Left lobe of liver (tissue), 2 donors: ENCODE results near the gene ZC2HC1B. TPM values are rescaled to one million over a fixed set of nuclear protein-coding genes. Genes with fewer than 3 reads are reported as not detected.

ENCODE experiments used
- ATAC-seq: fragments of 200-7000 bp; cut with Tn5 transposase; one replicate; pipeline ENCODE4 v1.9.1; 2020; ENCODE audit warnings: mild to moderate bottlenecking, moderate library complexity
- DNase-seq: peaks from one replicate; pipeline ENCODE4 v3.0.0-alpha.2; 2020; ENCODE audit warnings: low spot score
- total RNA-seq: library from RNA; stranded (reverse); gene quantifications from one replicate; pipeline ENCODE4 v1.2.1, GENCODE V29; 2021
- donor health status: DM: no; HTN: no; CAD: no; lungs with moderate emphysema.
- donor health status: DM: no; HTN: yes; CAD: no.

The ZC2HC1B gene
- total RNA-seq, 1 donor from 2014 or later, result not detected

DNA sequence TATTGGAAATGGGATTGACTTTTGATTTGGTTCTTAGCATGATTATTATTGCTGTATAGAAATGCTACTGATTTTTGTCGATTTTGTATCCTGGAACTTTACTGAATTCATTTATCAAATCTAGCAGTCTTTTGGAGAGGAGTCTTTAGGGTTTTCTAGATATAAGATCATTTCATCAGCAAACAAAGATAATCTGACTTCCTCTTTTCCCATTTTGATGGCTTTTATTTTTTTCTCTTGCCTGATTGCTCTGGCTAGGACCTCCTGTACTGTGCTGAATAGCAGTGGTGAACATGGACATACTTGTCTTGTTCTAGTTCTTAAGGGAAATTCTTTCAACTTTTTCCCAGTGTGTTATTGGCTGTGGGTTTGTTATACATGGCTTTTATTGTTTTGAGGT is 64.6 kb downstream of the ZC2HC1B start:
- DNase-seq (no peak), ATAC-seq (no peak)

GRCh38 chr6:143929975-143930374 is 65.7 kb downstream of the ZC2HC1B start:
- ATAC-seq, result no peak
- no peak for DNase-seq

DNA sequence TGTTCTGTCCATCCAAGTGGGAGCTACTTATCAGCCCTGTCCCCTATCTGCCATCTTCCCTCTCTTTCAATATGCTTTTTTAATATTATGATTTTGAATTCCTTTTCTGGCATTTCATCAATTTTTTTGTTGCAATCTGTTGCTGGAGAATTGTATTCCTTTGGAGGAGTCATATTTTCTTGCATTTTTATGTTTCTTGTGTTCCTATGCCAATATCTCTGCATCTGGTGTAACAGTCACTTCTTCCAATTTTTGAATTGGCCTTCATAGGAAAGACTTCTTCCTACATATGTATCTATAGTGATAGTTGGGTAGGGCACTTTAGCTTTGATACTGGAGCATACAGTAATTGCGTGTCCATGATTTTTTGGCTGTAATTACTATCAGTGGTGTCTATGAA is 70.1 kb downstream of the ZC2HC1B start:
- ATAC-seq (no peak), DNase-seq (no peak)

DNA sequence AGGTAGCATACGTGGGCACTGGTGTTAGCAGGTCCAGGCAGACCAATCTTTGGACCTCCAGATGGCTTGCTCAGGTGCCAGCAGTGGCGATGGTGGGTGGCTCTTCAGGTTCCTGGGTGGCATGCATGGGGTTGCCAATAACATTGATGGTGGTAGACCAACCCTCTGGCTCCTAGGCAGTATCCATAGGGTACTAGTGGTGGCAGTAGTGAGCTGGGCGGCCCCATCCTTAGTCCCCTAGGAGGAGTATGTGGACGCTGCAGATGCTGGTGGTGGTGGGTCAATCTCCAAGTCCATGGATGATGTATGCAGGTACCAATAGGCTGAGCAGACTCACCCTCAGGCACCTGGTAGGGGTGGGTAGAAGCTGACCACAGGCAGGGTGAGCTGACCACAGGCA is 70.6 kb downstream of the ZC2HC1B start:
- ATAC-seq (no peak), DNase-seq (no peak)

GRCh38 chr6:143936347-143936746 is 72.1 kb downstream of the ZC2HC1B start:
- ATAC-seq, result no peak
- no peak for DNase-seq

DNA sequence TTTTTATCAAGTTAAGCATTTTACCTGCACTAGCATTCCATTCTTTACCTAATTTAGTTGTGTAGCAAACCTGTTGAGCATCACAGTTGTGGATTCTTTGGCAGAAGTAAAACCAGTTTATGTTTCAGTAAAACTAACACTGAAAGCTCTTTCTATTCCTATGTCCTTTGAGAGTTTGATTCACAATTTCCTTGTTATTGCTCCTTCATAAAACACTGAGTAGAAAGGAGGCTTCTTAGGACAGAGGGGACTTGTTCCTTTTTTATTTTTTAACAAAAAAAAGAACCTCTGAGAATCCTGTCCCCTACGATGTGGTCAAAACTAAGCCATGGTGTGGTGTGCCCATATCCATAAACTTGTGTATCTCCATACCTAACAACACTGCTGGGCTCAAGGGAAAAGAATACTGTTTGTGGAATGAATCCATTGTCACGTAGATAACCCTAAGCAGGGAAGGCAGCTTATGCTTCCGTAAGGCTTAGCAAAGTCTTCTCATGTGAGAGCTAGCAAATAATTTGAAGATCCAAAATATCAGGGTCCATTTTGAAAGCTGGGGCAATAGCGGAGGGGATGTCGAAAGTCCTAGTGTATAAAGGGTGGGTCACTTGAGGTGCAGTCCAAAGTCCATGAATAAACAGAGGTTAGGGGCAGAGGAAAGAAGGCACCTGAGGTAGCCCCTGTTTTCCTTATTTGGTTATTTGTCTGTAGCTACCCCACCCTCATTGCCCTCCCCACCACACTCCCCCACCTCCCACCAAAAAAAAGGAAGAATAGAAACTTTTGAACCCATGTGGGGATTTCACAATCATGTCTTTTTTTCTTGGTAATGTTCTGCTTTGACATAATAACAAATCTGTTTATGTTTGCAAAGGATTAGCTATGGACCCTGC is 72.7 kb downstream of the ZC2HC1B start:
- peak; percentile 59 for ATAC-seq
- DNase-seq, result no peak

GRCh38 chr6:143937668-143937970 is 73.3 kb downstream of the ZC2HC1B start:
- DNase-seq (no peak), ATAC-seq (no peak)

- DNase-seq (no peak), ATAC-seq (no peak)
Observed at GRCh38 chr6:143939364-143939763, 75.1 kb downstream of the ZC2HC1B start.

- no peak for DNase-seq
Observed at GRCh38 chr6:143940011-143940597, 75.8 kb downstream of the ZC2HC1B start.

GRCh38 chr6:143941852-143942627 is 77.8 kb downstream of the ZC2HC1B start:
- DNase-seq, result peak; percentile 51

More at GRCh38 chr6:143940011-143940597, 75.8 kb downstream of the ZC2HC1B start:
- ATAC-seq, result peak; percentile 85

GRCh38 chr6:143948208-143948607 is 83.9 kb downstream of the ZC2HC1B start:
- ATAC-seq (no peak), DNase-seq (no peak)

More at GRCh38 chr6:143941852-143942627, 77.8 kb downstream of the ZC2HC1B start:
- ATAC-seq, result peak; percentile 73

GRCh38 chr6:143949535-143949934 is 85.3 kb downstream of the ZC2HC1B start:
- ATAC-seq (no peak), DNase-seq (no peak)

DNA sequence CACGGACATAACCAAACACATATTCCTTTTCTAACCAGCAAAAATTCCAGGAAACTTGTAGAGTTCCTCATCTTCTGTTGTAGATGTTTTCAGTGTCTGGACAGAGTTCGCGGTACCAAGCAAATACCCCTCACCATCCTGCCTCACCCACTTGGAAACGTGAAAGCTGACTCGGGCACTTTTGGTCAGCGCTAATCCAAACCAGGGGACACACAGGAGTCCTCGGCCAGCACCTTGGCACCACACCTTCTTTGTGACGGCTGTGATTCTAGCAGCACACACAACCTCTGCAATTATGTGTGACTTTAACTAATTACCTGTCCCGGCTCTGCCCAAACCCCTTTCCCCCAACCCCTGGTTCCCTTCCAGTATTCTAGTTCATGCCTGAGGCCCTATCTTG is 85.7 kb downstream of the ZC2HC1B start:
- ATAC-seq, result no peak
- no peak for DNase-seq

DNA sequence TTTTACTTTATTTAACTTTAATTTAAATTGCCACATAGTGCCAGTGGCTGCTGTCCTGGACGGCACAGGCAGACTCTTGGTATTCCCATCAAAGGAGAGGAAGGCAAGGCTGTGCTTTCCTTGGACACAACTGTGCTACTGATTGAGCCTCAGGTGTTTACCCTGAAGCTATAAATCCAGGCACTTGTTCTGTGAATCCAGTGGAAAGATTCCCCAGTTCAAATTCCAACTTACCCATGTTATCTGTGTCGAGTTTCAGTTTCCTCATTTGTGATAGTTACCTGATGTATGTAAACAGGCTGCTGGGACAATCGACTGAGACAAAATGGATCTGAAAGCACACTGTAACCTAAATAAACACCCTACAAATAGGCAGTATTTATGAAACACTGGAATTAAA is 86.6 kb downstream of the ZC2HC1B start:
- no peak for ATAC-seq
- no peak for DNase-seq

DNA sequence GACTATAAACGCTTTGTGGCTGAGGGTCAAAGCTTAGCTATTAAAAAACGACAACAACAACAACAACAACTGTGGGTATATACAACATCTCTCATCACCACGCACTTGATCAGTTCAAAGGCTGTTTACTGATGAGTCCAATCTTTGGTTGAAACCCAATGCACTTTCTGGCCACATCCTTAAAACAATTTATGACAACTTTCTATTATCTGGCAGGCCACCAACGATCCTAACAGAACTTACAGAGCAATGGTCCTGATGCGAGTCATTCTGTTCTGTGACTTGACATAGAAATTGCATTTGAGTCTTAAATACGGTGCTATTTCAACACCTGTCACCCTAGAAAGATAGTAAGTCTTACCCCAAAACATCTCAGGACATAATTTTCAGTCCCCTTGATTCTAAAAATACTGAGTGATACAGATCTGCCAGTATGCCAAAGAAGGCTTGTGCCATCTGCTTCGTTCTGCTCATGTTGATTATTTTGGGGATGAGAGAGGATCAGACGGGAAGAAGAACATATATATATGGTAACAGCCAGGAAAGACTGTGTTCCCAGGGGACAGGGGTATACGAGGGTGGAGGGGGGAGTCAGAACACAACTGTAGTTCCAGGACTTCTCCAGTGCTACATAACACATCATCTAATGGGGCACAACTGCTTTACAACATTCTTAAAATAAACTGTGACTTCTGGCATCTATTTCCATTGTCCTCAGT is 87.9 kb downstream of the ZC2HC1B start:
- DNase-seq (no peak), ATAC-seq (no peak)

- no peak for ATAC-seq
- no peak for DNase-seq
Observed at GRCh38 chr6:143952947-143953701, 88.8 kb downstream of the ZC2HC1B start.

- ATAC-seq (no peak), DNase-seq (no peak)
Observed at GRCh38 chr6:143953922-143954321, 89.6 kb downstream of the ZC2HC1B start.

DNA sequence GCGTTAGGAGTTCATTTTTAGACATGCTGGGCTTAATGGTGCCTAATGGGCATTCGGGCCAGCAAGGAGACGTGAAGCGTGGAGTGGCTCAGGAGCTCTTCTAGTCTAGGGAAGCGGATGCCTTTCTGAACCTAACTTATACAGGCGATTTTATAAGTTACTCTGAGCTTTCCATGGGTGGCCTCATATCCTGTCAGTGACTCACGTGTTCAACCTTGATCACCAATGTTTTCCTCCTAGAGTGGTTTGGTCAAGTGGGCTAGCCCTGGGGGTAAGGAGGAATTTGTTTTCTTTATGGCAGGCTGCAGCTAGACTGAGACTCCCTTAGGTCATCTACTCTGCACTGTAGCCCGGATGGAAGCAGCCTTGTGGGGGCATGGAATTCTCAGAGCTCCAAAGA is 91.7 kb downstream of the ZC2HC1B start:
- DNase-seq (no peak), ATAC-seq (no peak)

DNA sequence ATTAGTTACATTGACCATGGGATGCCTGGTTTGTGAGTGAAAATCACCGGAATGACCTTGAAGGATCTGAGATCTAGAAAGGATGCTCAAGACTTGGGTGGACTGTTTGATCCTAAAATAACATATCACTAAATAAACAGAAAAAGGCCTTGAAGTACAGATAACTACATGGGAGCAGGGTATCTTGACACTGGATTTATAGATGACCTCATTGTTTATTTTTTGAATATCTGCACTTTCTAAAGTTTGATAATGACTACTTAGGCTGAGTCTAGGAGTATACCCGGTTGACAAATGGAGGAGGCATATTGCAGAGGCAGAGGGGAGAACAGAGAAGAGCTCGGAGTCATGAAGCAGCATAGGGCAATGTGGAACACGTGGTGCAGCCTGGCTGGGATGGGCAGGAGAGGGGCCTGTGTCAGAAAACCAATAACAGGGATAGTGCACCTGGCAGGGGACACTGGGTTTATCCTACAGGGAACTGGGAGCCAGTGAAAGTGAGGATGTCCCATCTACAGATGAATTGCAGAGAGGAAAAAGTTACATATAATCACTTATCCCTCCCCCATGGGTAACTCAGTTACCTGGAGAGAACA is 93.5 kb downstream of the ZC2HC1B start:
- DNase-seq, result no peak
- no peak for ATAC-seq

DNA sequence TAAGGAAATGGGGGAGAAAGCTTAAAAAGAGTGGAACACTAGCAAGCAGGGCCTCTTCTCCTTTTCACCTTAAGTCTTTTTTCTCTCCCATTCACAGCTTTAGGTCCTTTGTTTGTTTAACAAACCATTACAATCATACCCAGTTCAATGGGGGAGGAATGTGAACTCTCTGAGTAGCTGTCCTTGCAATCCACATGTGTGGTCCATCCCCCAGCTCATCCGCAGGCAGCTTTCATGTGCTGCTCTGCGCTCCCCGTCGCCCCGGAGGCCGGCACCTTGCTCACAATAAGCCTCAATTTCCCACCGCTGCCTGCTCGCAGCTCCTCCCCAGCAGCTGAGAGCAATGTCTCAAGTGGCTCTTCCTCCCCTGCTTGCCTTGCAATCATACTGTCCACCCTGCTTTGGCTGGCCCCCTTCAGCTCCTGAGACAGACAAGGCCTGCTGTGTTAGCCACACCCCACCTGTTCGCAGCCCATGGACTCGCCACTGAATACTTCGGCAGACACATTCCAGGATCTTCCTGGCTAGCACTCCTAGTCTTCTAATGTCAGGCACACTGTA is 94.6 kb downstream of the ZC2HC1B start:
- no peak for DNase-seq

More for the DNA sequence above, 94.6 kb downstream of the ZC2HC1B start:
- ATAC-seq, result no peak
